HepG2 (cell line): ENCODE results near the gene SART1.

ENCODE experiments used
- FOXK1 ChIP-seq: sonication (generic); formaldehyde crosslinking; IDR thresholded peaks from 2 replicates; pipeline ENCODE4 v1.4.0; 2020; ENCODE audit warnings: low read depth, missing genetic modification reagents, borderline replicate concordance
- NFIC ChIP-seq: IDR thresholded peaks from 2 replicates; pipeline ENCODE4 v1.6.1; 2012; ENCODE audit warnings: mild to moderate bottlenecking, low read length, inconsistent platforms
- POLR2AphosphoS5 ChIP-seq: IDR thresholded peaks from 2 replicates; pipeline ENCODE4 v1.6.1; 2012; ENCODE audit warnings: low read depth, low read length
- SP1 ChIP-seq, 2 experiments: fragments of 450-650 bp in 1 of 2; sonication (generic) in 1 of 2; formaldehyde crosslinking in 1 of 2; IDR thresholded peaks; 2 replicates each; pipeline versions ENCODE4 v1.4.0 to v1.6.1; 2016 to 2020; ENCODE audit warnings: missing genetic modification reagents in 1 of 2
- SP2 ChIP-seq: sonication (generic); formaldehyde crosslinking; IDR thresholded peaks from 2 replicates; pipeline ENCODE4 v1.5.1; 2020; ENCODE audit warnings: mild to moderate bottlenecking, missing genetic modification reagents
- ZBTB21 ChIP-seq: sonication (generic); formaldehyde crosslinking; IDR thresholded peaks from 2 replicates; pipeline ENCODE4 v1.4.0; 2020; ENCODE audit warnings: missing genetic modification reagents
- ZNF549 ChIP-seq: sonication (generic); formaldehyde crosslinking; IDR thresholded peaks from 2 replicates; pipeline ENCODE4 v1.5.0; 2020; ENCODE audit warnings: missing genetic modification reagents
- ZNF790 ChIP-seq: sonication (generic); formaldehyde crosslinking; IDR thresholded peaks from 2 replicates; pipeline ENCODE4 v1.8.0; 2022; ENCODE audit warnings: missing genetic modification reagents, mild to moderate bottlenecking, borderline replicate concordance
- ZSCAN29 ChIP-seq: sonication (generic); formaldehyde crosslinking; conservative IDR thresholded peaks from 2 replicates; pipeline ENCODE4 v1.4.0; 2020; ENCODE audit warnings: mild to moderate bottlenecking, missing genetic modification reagents
- TF ChIP-seq, protein P1 (sequence below), 2 experiments: fragments of 450-650 bp in 1 of 2; sonication (generic) in 1 of 2; formaldehyde crosslinking in 1 of 2; IDR thresholded peaks; 2 replicates each; pipeline versions ENCODE4 v1.6.1 to v1.8.0; 2016 to 2022; ENCODE audit warnings: antibody characterized with exemption in 1 of 2, mild to moderate bottlenecking in 1 of 2, missing genetic modification reagents in 1 of 2
- TF ChIP-seq, protein P2 (sequence below): sonication (generic); formaldehyde crosslinking; IDR thresholded peaks from 2 replicates; pipeline ENCODE4 v1.8.0; 2022; ENCODE audit warnings: missing genetic modification reagents, mild to moderate bottlenecking, borderline replicate concordance
- TF ChIP-seq, protein P3 (sequence below): sonication (generic); formaldehyde crosslinking; IDR thresholded peaks from 2 replicates; pipeline ENCODE4 v1.5.0; 2020; ENCODE audit warnings: mild to moderate bottlenecking, missing genetic modification reagents, moderate library complexity

GRCh38 chr11:66002648-66003225 is 41.2 kb downstream of the SART1 start:
- TF ChIP-seq SP2 (no peak), ZSCAN29 (CRISPR knock-in tag) (no peak), FOXK1 (no peak), NFIC (no peak), ZNF790 (CRISPR knock-in tag) (no peak), POLR2AphosphoS5 (0 out of 2 replicates have a peak, but pooled peaks have one; percentile 16), ZBTB21 (CRISPR knock-in tag) (no peak), ZNF549 (no peak), SP1 (IDR thresholded peaks at IDR 0.05) (no peak), SP1 (CRISPR knock-in tag; IDR thresholded peaks at IDR 0.05) (no peak)
- TF ChIP-seq, protein P1, sequence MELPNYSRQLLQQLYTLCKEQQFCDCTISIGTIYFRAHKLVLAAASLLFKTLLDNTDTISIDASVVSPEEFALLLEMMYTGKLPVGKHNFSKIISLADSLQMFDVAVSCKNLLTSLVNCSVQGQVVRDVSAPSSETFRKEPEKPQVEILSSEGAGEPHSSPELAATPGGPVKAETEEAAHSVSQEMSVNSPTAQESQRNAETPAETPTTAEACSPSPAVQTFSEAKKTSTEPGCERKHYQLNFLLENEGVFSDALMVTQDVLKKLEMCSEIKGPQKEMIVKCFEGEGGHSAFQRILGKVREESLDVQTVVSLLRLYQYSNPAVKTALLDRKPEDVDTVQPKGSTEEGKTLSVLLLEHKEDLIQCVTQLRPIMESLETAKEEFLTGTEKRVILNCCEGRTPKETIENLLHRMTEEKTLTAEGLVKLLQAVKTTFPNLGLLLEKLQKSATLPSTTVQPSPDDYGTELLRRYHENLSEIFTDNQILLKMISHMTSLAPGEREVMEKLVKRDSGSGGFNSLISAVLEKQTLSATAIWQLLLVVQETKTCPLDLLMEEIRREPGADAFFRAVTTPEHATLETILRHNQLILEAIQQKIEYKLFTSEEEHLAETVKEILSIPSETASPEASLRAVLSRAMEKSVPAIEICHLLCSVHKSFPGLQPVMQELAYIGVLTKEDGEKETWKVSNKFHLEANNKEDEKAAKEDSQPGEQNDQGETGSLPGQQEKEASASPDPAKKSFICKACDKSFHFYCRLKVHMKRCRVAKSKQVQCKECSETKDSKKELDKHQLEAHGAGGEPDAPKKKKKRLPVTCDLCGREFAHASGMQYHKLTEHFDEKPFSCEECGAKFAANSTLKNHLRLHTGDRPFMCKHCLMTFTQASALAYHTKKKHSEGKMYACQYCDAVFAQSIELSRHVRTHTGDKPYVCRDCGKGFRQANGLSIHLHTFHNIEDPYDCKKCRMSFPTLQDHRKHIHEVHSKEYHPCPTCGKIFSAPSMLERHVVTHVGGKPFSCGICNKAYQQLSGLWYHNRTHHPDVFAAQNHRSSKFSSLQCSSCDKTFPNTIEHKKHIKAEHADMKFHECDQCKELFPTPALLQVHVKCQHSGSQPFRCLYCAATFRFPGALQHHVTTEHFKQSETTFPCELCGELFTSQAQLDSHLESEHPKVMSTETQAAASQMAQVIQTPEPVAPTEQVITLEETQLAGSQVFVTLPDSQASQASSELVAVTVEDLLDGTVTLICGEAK (IDR thresholded peaks at IDR 0.05): no peak
- TF ChIP-seq, protein P1 (CRISPR knock-in tag; IDR thresholded peaks at IDR 0.05): no peak
- TF ChIP-seq, protein P2, sequence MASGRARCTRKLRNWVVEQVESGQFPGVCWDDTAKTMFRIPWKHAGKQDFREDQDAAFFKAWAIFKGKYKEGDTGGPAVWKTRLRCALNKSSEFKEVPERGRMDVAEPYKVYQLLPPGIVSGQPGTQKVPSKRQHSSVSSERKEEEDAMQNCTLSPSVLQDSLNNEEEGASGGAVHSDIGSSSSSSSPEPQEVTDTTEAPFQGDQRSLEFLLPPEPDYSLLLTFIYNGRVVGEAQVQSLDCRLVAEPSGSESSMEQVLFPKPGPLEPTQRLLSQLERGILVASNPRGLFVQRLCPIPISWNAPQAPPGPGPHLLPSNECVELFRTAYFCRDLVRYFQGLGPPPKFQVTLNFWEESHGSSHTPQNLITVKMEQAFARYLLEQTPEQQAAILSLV: no peak
- TF ChIP-seq, protein P3, sequence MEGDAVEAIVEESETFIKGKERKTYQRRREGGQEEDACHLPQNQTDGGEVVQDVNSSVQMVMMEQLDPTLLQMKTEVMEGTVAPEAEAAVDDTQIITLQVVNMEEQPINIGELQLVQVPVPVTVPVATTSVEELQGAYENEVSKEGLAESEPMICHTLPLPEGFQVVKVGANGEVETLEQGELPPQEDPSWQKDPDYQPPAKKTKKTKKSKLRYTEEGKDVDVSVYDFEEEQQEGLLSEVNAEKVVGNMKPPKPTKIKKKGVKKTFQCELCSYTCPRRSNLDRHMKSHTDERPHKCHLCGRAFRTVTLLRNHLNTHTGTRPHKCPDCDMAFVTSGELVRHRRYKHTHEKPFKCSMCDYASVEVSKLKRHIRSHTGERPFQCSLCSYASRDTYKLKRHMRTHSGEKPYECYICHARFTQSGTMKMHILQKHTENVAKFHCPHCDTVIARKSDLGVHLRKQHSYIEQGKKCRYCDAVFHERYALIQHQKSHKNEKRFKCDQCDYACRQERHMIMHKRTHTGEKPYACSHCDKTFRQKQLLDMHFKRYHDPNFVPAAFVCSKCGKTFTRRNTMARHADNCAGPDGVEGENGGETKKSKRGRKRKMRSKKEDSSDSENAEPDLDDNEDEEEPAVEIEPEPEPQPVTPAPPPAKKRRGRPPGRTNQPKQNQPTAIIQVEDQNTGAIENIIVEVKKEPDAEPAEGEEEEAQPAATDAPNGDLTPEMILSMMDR (CRISPR knock-in tag): peak; percentile 33
